GM19372 (cell line): ENCODE results near the gene BRD3OS.

Source experiments
- ATAC-seq: cut with Tn5 transposase; IDR thresholded peaks from one replicate; pipeline ENCODE4 v1.9.1; 2021; ENCODE audit warnings: mild to moderate bottlenecking, low read depth, moderate library complexity; ENCODE audit not compliant: unreplicated experiment

Gene BRD3OS

DNA sequence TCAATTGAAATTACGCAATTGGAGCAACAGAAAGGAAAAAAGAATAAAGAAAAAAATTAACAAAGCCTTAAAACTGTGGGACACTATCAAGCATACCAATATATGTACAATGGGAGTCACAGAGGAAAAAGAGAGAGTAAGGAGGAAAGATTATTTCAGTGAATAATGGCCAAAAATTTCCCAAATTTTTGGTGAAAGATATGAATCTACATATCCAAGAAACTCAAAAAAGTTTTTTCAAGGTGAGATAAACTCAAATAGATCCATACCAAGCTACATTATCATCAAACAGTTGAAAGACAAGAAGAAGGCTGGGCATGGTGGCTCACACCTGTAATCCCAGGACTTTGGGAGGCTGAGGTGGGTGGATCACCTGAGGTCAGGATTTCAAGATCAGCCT, 51.4 kb downstream of the BRD3OS start:
- no peak for ATAC-seq
